ENCODE data around the gene SLC18A3. TPM values are rescaled to one million over a fixed set of nuclear protein-coding genes. Genes with fewer than 3 reads are reported as not detected.

Gene SLC18A3
- total RNA-seq, 1 experiment from 2014 or later: not detected

DNA sequence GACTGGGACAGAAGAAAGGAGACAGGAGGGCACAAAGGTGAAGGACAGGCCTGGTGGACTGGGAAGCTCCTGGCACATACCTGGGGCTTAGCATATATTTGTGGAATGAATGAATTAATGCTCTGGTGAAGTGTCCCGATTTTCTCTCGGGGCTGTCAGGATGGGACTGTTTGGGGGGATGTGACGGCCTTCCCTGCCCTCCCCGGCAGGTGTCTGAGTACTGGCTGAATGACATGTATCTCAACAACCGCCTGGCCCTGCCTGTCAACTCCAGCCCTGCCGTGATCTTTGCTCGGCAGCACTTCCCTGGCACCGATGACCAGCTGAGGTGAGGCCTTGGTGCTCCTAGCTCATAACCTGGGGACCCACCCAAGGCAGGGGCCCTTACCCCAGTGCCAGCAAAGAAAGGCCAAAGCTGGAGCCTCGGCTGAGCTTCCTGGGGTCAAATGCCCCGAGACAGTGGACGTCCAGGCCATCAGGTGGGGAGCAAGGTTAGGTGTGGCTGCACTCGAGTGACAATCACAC is 10.2 kb downstream of the SLC18A3 start:
- Histone ChIP-seq H3K27me3 (ENCODE audit: insufficient read depth, low read length) (no peaks in the 10 kb centered on the region; the same call in 1 of the 2 replicates), H3K79me2 (ENCODE audit: insufficient read depth, low read length) (no peaks in the 10 kb centered on the region), H3K4me1 (ENCODE audit: control insufficient read depth in 1 of 2, insufficient read depth in 2 of 2, low read length in 2 of 2) (no peaks in the 10 kb centered on the region), H2AFZ (ENCODE audit: low read depth, low read length, poor library complexity, severe bottlenecking) (no peak overlapping the region), H3K9ac (ENCODE audit: low read length) (no peak overlapping the region), H3K36me3 (ENCODE audit: control insufficient read depth in 1 of 2, insufficient read depth in 2 of 2, low read length in 2 of 2) (no peaks in the 10 kb centered on the region), H3K9me3 (ENCODE audit: control insufficient read depth in 1 of 2, insufficient read depth in 1 of 2, low read depth in 1 of 2, low read length in 2 of 2) (no peaks in the 10 kb centered on the region), H3K4me3 (replicated peaks in 1 of 2; ENCODE audit: low read depth in 1 of 2, low read length in 2 of 2) (no peak overlapping the region), H3K27ac (ENCODE audit: low read depth, low read length) (no peak overlapping the region), H3K4me2 (ENCODE audit: low read length) (no peak overlapping the region), H4K20me1 (ENCODE audit: insufficient read depth) (no peaks in the 10 kb centered on the region), H3K9me2 (ENCODE audit: insufficient read depth) (no peaks in the 10 kb centered on the region)
- ChIA-PET RAD21 (ENCODE audit: low non-redundant PET in 1 of 2, low total read pairs in 2 of 2, uncharacterized antibody in 2 of 2, unreplicated experiment in 2 of 2) (no interaction called here), CTCF (no interaction called here), POLR2A (no interaction called here)
- BruUV-seq (replicated peaks): no TSS peak
- ATAC-seq (no peak), DNase-seq (ENCODE audit: low read depth, low spot score) (no peak)
- intact Hi-C loops (cut with micrococcal nuclease): no loop called here
- no peak for TF ChIP-seq TCF7L2 (IDR thresholded peaks at IDR 0.05; ENCODE audit: borderline replicate concordance, extremely low read depth, insufficient read depth, insufficient read length)

DNA sequence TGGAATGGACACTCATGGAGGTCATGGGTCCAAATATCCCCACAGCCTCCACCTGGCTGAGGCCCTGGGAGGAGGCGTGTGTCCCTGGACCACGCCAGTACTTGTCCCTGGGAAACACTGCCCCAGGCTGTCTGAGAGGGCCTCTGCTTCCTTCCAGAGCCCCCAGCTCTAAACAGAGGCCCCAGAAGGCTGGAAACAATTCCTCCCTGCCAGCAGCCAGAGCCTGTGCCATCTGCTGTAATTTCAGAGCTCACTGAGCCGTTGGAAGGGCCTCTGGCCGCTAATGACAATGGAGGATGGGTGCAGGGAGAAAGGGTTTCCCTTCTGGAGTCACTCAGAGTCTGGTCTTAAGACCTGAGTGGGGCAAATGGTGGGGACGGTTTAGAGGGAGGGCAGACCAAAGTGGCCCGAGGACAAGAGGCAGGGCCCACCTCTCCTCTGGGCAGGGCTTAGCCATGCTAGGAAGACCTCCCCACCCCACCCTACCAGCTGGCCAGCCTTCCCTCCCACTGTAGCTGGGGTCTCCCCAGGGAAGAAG is 10.8 kb downstream of the SLC18A3 start:
- no peak for ATAC-seq
- Histone ChIP-seq H3K4me1 (ENCODE audit: control insufficient read depth in 1 of 2, insufficient read depth in 2 of 2, low read length in 2 of 2) (no peaks in the 10 kb centered on the region), H3K36me3 (ENCODE audit: control insufficient read depth in 1 of 2, insufficient read depth in 2 of 2, low read length in 2 of 2) (no peaks in the 10 kb centered on the region), H3K4me3 (replicated peaks in 1 of 2; ENCODE audit: low read depth in 1 of 2, low read length in 2 of 2) (no peak overlapping the region), H3K9me2 (ENCODE audit: insufficient read depth) (no peaks in the 10 kb centered on the region), H3K9me3 (ENCODE audit: control insufficient read depth in 1 of 2, insufficient read depth in 1 of 2, low read depth in 1 of 2, low read length in 2 of 2) (no peaks in the 10 kb centered on the region), H3K27ac (ENCODE audit: low read depth, low read length) (no peak overlapping the region), H3K27me3 (ENCODE audit: insufficient read depth, low read length) (no peaks in the 10 kb centered on the region; the same call in 1 of the 2 replicates), H4K20me1 (ENCODE audit: insufficient read depth) (no peaks in the 10 kb centered on the region), H3K79me2 (ENCODE audit: insufficient read depth, low read length) (no peaks in the 10 kb centered on the region), H3K4me2 (ENCODE audit: low read length) (no peak overlapping the region), H2AFZ (ENCODE audit: low read depth, low read length, poor library complexity, severe bottlenecking) (no peak overlapping the region), H3K9ac (ENCODE audit: low read length) (no peak overlapping the region)
- POLR2A ChIA-PET: no interaction called here
- RAD21 ChIA-PET (ENCODE audit: low non-redundant PET in 1 of 2, low total read pairs in 2 of 2, uncharacterized antibody in 2 of 2, unreplicated experiment in 2 of 2): no interaction called here
- no TSS peak for BruUV-seq (replicated peaks)
- intact Hi-C loops (cut with micrococcal nuclease): no loop called here
- DNase-seq (ENCODE audit: low read depth, low spot score): no peak
- TF ChIP-seq, protein P1, sequence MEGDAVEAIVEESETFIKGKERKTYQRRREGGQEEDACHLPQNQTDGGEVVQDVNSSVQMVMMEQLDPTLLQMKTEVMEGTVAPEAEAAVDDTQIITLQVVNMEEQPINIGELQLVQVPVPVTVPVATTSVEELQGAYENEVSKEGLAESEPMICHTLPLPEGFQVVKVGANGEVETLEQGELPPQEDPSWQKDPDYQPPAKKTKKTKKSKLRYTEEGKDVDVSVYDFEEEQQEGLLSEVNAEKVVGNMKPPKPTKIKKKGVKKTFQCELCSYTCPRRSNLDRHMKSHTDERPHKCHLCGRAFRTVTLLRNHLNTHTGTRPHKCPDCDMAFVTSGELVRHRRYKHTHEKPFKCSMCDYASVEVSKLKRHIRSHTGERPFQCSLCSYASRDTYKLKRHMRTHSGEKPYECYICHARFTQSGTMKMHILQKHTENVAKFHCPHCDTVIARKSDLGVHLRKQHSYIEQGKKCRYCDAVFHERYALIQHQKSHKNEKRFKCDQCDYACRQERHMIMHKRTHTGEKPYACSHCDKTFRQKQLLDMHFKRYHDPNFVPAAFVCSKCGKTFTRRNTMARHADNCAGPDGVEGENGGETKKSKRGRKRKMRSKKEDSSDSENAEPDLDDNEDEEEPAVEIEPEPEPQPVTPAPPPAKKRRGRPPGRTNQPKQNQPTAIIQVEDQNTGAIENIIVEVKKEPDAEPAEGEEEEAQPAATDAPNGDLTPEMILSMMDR (IDR thresholded peaks at IDR 0.05 in 2 of 3, conservative IDR thresholded peaks at IDR 0.05 in 1 of 3; ENCODE audit: borderline replicate concordance in 1 of 3, insufficient read depth in 1 of 3, low read depth in 2 of 3, low read length in 2 of 3): no peak
- TF ChIP-seq, protein P2, sequence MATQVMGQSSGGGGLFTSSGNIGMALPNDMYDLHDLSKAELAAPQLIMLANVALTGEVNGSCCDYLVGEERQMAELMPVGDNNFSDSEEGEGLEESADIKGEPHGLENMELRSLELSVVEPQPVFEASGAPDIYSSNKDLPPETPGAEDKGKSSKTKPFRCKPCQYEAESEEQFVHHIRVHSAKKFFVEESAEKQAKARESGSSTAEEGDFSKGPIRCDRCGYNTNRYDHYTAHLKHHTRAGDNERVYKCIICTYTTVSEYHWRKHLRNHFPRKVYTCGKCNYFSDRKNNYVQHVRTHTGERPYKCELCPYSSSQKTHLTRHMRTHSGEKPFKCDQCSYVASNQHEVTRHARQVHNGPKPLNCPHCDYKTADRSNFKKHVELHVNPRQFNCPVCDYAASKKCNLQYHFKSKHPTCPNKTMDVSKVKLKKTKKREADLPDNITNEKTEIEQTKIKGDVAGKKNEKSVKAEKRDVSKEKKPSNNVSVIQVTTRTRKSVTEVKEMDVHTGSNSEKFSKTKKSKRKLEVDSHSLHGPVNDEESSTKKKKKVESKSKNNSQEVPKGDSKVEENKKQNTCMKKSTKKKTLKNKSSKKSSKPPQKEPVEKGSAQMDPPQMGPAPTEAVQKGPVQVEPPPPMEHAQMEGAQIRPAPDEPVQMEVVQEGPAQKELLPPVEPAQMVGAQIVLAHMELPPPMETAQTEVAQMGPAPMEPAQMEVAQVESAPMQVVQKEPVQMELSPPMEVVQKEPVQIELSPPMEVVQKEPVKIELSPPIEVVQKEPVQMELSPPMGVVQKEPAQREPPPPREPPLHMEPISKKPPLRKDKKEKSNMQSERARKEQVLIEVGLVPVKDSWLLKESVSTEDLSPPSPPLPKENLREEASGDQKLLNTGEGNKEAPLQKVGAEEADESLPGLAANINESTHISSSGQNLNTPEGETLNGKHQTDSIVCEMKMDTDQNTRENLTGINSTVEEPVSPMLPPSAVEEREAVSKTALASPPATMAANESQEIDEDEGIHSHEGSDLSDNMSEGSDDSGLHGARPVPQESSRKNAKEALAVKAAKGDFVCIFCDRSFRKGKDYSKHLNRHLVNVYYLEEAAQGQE (IDR thresholded peaks at IDR 0.05; ENCODE audit: low read depth): no peak
- TF ChIP-seq RAD21 (IDR thresholded peaks at IDR 0.05; ENCODE audit: low read depth) (no peak), FOSL1 (IDR thresholded peaks at IDR 0.05; ENCODE audit: low read depth) (no peak), SRF (IDR thresholded peaks at IDR 0.05; ENCODE audit: low read depth) (no peak), JUND (IDR thresholded peaks at IDR 0.05) (no peak), POLR2AphosphoS5 (IDR thresholded peaks at IDR 0.05; ENCODE audit: low read depth, low read length) (no peak), POLR2A (IDR thresholded peaks at IDR 0.05; ENCODE audit: borderline replicate concordance, extremely low read depth, insufficient read depth, insufficient read length) (no peak), YY1 (IDR thresholded peaks at IDR 0.05; ENCODE audit: extremely low read depth, insufficient replicate concordance, low read depth, low read length) (no peak)
- TF ChIP-seq, protein P3, sequence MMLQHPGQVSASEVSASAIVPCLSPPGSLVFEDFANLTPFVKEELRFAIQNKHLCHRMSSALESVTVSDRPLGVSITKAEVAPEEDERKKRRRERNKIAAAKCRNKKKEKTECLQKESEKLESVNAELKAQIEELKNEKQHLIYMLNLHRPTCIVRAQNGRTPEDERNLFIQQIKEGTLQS (IDR thresholded peaks at IDR 0.05): no peak
- CTCF ChIA-PET: no interaction called here

Data from HCT116 (cell line).